Upper lobe of left lung (tissue), 4 donors: Measurements from ENCODE around the gene ARHGAP26.

Experiments used
- CTCF ChIP-seq, 6 experiments: fragments of 450-650 bp in 4 of 6; fragments of 200-600 bp in 2 of 6; sonication (generic) in 2 of 6; IDR thresholded peaks; one replicate each; pipeline ENCODE4 v1.5.1; 2016 to 2019; ENCODE audit warnings: antibody characterized with exemption in 6 of 6
- EP300 ChIP-seq, 4 donors: sonication (generic); formaldehyde crosslinking; IDR thresholded peaks; one replicate each; pipeline ENCODE4 v1.5.1; 2017; ENCODE audit warnings: antibody characterized with exemption in 4 of 4, control low read depth in 2 of 4
- POLR2AphosphoS5 ChIP-seq, 2 donors: sonication (generic); formaldehyde crosslinking; IDR thresholded peaks; one replicate each; pipeline ENCODE4 v1.5.1; 2017; ENCODE audit warnings: antibody characterized with exemption in 2 of 2

GRCh38 chr5:143170977-143171376 lies 400.8 kb downstream of the ARHGAP26 start:
- no peak for TF ChIP-seq CTCF (IDR thresholded peaks at IDR 0.05)
- no peak for TF ChIP-seq EP300 (IDR thresholded peaks at IDR 0.05)
- TF ChIP-seq POLR2AphosphoS5 (IDR thresholded peaks at IDR 0.05) = no peak
